Chondrocyte (in vitro differentiated cells): ENCODE data around the gene GPC1. TPM values are rescaled to one million over a fixed set of nuclear protein-coding genes. Genes with fewer than 3 reads are reported as not detected.

ENCODE experiments used
- DNase-seq: peaks from one replicate; pipeline ENCODE4 v3.0.0; 2021; ENCODE audit warnings: mixed read lengths, low spot score
- H3K27ac Mint-ChIP-seq: one replicate; pipeline ENCODE4 v1.8.0; 2021; ENCODE audit warnings: mild to moderate bottlenecking, moderate library complexity, mixed read lengths; ENCODE audit not compliant: unreplicated experiment
- H3K27me3 Mint-ChIP-seq: 2 replicates; pipeline ENCODE4 v1.8.0; 2021; ENCODE audit warnings: low read depth, mixed read lengths
- H3K36me3 Mint-ChIP-seq: 2 replicates; pipeline ENCODE4 v1.8.0; 2021; ENCODE audit warnings: low read depth, mixed read lengths
- H3K4me1 Mint-ChIP-seq: 2 replicates; pipeline ENCODE4 v1.8.0; 2021; ENCODE audit warnings: low read depth, mild to moderate bottlenecking, mixed read lengths
- H3K4me3 Mint-ChIP-seq: one replicate; pipeline ENCODE4 v1.8.0; 2021; ENCODE audit warnings: mild to moderate bottlenecking, moderate library complexity, mixed read lengths; ENCODE audit not compliant: unreplicated experiment
- H3K9me3 Mint-ChIP-seq: 2 replicates; pipeline ENCODE4 v1.8.0; 2021; ENCODE audit warnings: low read depth, mixed read lengths
- CTCF ChIP-seq: fragments of 200-600 bp; sonication (generic); IDR thresholded peaks from 2 replicates; pipeline ENCODE4 v1.5.0; 2021; ENCODE audit warnings: antibody characterized with exemption, mild to moderate bottlenecking, moderate library complexity
- total RNA-seq: library from RNA; stranded (reverse); gene quantifications from 3 replicates; pipeline ENCODE4 v1.2.1, GENCODE V29; 2021

The GPC1 gene
- total RNA-seq, 1 donor from 2014 or later, result 264 TPM

GRCh38 chr2:240455272-240455646 is 19.8 kb downstream of the GPC1 start:
- peak; percentile 68 for DNase-seq
- TF ChIP-seq CTCF, result no peak
- Mint-ChIP-seq H3K9me3 (no peaks in the 10 kb centered on the region), H3K4me3 (no peak overlapping the region), H3K4me1 (peaks cover 42% of the 10 kb centered on the region), H3K27me3 (no peaks in the 10 kb centered on the region), H3K36me3 (no peaks in the 10 kb centered on the region), H3K27ac (no peak overlapping the region)

GRCh38 chr2:240455647-240456446 is 20.4 kb downstream of the GPC1 start:
- H3K4me3 Mint-ChIP-seq, result no peak overlapping the region
- H3K27me3 Mint-ChIP-seq, result no peaks in the 10 kb centered on the region
- TF ChIP-seq CTCF, result no peak
- peaks cover 37% of the 10 kb centered on the region for H3K4me1 Mint-ChIP-seq
- no peaks in the 10 kb centered on the region for H3K9me3 Mint-ChIP-seq
- peaks cover 2% of the 10 kb centered on the region for H3K36me3 Mint-ChIP-seq
- no peak overlapping the region for H3K27ac Mint-ChIP-seq
- peak; percentile 94 for DNase-seq

GRCh38 chr2:240456447-240457222 is 21.2 kb downstream of the GPC1 start:
- no peaks in the 10 kb centered on the region for H3K9me3 Mint-ChIP-seq
- no peak overlapping the region for H3K27ac Mint-ChIP-seq
- TF ChIP-seq CTCF, result no peak
- no peak overlapping the region for H3K4me3 Mint-ChIP-seq
- no peaks in the 10 kb centered on the region for H3K27me3 Mint-ChIP-seq
- H3K36me3 Mint-ChIP-seq, result peaks cover 2% of the 10 kb centered on the region
- peaks cover 29% of the 10 kb centered on the region for H3K4me1 Mint-ChIP-seq
- DNase-seq, result peak; percentile 62

GRCh38 chr2:240457223-240458043 is 22.0 kb downstream of the GPC1 start:
- Mint-ChIP-seq H3K4me3 (no peak overlapping the region), H3K36me3 (peaks cover 2% of the 10 kb centered on the region), H3K9me3 (no peaks in the 10 kb centered on the region), H3K27me3 (no peaks in the 10 kb centered on the region), H3K27ac (no peak overlapping the region), H3K4me1 (peaks cover 23% of the 10 kb centered on the region)
- no peak for TF ChIP-seq CTCF
- peak; percentile 74 for DNase-seq
